ENCODE data around the gene DGLUCY. TPM values are rescaled to one million over a fixed set of nuclear protein-coding genes. Genes with fewer than 3 reads are reported as not detected.
"Not testable (repeated sequence)": the region's sequence is repeated elsewhere in the genome, so short reads cannot be mapped to it uniquely, and the experiment has no call there.

DGLUCY gene, protein sequence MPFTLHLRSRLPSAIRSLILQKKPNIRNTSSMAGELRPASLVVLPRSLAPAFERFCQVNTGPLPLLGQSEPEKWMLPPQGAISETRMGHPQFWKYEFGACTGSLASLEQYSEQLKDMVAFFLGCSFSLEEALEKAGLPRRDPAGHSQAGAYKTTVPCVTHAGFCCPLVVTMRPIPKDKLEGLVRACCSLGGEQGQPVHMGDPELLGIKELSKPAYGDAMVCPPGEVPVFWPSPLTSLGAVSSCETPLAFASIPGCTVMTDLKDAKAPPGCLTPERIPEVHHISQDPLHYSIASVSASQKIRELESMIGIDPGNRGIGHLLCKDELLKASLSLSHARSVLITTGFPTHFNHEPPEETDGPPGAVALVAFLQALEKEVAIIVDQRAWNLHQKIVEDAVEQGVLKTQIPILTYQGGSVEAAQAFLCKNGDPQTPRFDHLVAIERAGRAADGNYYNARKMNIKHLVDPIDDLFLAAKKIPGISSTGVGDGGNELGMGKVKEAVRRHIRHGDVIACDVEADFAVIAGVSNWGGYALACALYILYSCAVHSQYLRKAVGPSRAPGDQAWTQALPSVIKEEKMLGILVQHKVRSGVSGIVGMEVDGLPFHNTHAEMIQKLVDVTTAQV
- total RNA-seq (2014; rRNA removed; shearing (Covaris generic)): 28.7 and 31.7 TPM in 2 replicates

DNA sequence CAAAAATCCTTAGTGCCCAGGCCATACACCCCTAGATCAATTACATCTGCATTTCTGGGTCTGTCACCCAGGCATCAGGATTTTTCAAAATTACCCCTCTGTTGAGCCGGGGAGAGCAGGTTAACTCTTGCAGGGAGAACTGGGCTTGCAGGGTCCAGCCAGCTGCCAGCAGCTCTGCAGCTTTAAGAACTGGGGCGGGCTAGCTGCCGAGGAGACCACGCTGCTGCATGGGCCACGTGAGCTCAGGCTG lies at the start of gene DGLUCY:
Gene DGLUCY (plus strand): TSS at position 245 of the 250 bp plus-strand sequence. CDS start 46,222 bp downstream, outside the sequence.
- no peak for DNase-seq (ENCODE audit: low spot score)

DNA sequence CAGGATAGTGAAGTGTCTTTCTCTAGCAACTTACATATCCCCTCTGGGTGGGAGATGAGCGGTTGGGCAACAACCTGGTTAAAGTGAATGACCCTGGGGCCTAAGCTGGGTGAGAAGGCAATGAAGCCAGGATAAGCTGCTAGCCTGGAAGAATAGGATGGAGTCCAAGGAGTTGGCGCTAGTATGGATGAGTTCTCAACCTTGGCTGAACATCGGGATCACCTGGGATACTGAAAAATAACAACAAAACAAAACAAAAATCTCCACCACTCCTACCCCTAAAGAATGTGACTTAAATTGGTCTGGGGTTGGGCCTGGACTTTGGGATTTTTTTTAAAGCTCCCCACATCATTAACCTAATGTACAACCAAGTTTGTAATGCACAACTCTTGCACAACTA lies 48.6 kb upstream of the DGLUCY start:
- no peak for DNase-seq (ENCODE audit: low spot score)

DNA sequence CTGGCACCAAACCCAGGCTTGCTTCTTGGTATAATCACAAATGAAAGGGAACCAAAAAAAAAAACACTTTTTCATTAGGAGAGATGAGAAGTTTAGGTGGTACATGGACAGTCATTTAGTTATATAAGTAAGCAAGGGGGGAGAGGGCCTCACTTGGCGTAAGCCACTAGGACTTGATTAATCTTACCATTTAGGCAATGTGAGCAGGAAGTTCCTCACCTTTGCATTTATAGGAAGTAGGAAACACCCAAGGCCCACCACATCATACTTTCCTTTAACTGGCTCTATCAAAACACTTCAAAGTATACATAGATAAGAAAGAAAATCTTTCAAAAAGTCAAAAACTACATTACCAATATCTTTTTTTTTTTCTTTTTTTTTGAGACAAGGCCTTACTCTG lies 46.7 kb upstream of the DGLUCY start:
- DNase-seq (ENCODE audit: low spot score): no peak

DNA sequence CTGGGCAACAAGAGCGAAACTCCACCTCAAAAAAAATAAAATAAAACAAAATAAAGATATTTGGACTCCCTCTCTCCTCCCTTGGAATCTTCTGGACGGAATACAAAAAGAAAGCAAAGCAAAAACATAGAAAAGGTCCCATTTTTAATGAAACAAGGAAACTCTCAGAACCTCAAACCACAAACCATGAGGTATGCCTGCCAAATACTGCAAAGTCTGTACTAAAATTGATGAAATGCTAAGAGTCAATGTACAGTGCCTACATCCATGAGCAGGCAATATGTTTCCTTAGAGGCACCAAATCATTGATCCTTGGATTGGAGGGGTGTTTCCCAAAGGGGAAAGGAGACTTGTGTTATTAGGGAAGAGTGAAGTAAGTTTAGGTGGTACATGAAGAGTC lies 45.2 kb upstream of the DGLUCY start:
- no peak for DNase-seq (ENCODE audit: low spot score)

DNA sequence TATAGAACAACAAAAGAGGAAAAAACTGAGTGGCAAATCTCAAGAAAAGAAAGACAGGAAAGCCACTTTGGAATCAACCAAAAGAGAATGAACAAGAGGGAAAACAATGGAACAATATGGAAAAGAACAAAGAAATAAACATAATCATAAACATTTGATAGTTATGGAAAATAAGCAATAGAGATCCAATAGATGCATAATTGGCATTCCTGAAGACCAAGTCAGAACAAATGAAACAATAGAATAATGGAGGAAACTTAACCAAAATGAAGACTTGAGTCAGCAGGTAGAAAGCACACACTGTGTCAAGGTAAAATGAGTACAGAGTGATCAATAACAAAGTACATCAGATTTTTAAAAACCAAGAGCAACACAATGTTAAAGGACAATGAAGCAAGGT lies 43.3 kb upstream of the DGLUCY start:
- no peak for DNase-seq (ENCODE audit: low spot score)

DNA sequence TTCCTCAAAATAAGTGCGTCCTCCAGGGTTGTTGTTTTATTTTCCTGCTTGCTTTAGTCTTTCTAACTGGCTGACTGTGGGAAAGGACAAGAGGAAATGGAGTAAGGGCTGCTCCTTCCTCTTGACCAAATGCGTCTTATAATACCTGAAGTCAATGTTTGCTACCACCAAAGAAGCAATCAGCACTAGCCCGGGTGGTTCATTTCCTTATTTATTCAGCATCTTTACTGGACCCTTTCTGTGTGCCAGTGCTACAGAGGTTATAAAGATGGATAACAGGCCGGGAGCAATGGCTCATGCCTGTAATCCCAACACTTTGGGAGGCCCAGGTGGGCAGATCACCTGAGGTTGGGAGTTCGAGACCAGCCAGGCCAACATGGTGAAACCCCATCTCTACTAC lies 38.3 kb upstream of the DGLUCY start:
- DNase-seq (ENCODE audit: low spot score): no peak

DNA sequence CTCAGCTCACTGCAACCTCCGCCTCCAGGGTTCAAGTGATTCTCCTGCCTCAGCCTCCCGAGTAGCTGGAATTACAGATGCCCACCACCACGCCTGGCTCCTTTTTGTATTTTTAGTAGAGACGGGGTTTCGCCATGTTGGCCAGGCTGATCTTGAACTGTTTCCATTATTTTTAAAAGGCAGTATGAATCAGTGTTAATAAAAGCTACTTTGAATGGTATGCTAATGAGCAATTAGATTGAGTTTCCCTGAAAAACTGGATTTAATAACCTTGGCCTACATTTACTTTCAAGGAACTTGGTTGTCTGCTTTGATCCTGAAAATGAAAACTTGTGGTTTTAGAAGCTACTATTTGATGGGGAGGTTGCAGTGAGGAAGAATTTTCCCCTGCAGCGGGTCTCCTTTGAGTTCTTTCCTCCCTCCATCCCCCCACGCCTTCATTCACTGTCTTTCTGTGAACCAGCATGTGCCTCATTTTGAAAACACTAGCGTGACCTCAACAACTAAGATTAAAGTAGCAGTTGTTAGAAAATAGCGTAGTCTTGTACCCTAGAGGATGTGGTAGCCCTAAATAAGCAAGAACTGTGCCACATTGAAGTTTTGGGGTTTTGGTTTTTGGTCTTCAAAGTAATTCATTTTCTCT lies 35.7 kb upstream of the DGLUCY start:
- no peak for DNase-seq (ENCODE audit: low spot score)

DNA sequence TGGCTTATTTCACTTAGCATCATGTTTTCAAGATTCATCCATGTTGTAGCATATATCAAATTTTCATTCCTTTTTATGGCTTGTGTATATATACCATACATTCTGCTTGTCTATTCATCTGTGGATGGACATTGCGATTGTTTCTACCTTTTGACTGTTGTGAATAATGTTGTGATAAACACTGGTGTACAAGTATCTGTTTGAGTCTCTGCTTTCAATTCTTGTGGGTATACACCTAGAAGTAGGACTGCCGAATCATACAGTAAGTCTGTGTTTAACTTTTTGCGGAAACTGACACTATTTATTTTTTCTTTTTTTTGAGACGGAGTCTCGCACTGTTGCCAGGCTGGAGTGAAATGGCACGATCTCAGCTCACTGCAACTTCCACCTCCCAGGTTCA lies 33.8 kb upstream of the DGLUCY start:
- no peak for DNase-seq (ENCODE audit: low spot score)

DNA sequence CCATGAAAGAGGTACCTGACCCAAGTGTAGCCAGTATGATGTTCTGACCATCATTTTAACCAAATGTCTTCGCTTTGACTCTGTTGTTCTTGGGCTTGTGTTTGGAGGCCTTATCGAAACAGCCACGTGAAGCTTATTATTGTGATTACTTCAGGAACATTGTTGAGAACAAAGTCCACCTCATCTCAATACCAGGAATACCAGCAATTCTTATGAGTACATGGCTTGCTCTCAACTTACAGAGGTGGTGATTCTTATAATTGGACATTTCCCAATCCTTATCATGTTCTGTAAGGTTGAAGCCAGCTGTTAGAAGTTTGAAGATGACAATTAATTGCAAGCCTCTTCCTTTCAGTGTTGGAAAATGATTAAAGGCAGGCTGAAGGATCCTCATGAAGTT lies 31.6 kb upstream of the DGLUCY start:
- no peak for DNase-seq (ENCODE audit: low spot score)

DNA sequence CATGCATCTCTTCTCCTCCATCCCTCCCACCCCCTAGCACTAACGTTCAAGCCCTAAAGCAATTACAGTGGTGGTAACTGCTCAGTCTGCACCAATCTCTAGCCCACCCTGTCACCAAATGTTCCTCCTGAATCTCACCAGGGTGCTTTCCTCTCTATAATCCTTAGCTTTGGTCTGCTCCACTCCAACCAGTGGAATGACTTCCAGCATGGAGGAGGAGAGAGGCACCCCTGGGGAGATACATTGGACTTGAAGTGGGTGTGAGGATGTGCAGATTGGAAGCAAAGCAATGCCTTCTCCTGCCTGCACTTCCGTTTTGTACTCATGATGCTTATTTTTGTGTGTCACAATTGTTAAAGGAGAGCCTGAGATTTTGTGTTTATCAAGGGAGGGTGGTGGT lies 29.4 kb upstream of the DGLUCY start:
- DNase-seq (ENCODE audit: low spot score): no peak

DNA sequence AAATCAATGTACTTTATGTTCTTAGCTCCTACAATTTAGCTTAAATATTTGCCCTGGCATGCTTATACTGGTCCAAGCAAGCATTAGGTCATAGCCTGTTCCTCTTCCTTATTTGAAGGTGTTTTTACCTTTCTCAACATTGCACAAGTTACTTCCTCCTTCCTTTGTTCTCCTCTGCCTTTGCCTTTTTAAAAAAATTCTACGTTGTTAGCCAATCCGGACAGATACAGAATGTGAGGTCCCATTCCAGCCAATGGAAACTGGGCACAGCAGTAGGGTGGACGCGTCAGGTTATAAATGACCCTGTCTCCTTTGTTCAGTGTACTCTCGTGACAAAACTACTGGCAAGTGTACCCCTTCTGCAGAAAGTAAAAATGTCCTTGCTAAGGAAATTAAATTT lies 26.4 kb upstream of the DGLUCY start:
- DNase-seq (ENCODE audit: low spot score): not testable (repeated sequence)

DNA sequence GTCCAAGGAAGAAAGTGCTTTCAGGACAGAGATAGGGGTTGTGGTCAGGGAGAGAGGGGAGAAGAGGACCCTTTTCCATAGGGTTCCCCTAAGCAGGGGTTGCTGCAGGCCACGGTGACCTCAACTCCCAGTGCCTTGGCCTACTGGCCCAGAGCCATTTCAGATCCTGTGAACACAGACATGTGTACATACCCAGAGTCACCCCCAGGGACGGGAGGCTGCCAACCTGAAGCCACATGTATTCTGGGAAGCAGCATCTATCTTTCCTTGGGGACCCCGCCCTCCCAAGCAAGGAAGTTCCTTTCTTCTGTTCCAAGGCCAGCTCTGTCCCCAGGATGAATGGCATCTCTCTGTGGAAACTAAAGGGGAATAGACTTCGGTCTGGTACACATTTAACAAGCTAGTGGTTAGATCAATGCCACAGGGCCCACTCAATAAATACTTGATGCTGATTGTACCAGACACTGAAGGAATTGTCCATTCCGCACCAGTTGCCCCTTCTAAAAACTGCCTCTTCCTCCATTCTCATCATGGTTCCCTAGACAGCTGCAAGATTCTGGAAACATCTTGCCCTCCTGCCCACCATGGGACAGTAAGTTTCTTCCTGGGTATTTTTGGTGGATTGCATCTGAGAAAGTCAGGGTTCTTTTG lies 25.2 kb upstream of the DGLUCY start:
- no peak for DNase-seq (ENCODE audit: low spot score)

DNA sequence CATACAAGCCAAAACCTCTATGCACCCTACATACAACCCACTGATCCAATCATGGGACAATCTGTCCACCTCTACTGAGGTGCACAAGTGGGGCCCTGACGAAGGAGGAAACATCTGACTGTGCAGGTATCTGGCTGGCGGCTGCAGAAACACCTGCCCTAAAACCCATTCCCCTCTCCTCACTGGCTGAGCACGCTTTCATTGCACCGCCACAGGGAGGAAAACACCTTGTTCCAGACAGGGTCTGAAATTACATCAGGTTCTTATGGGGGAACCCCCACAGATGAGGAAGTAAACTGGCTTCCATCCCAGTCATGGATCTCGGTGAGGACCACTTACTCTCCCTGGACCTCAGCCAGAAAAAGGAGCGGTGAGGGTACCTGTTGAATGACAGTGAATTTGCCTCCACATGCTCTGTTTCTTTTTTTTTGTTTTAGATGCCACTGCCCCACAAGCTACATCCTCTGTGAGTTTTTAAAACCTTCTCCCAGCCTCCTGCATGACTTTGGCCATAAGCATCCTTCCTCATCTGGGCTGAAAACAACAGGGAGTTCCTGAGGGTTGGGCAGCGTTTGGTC lies 23.8 kb upstream of the DGLUCY start:
- DNase-seq (ENCODE audit: low spot score): no peak

DNA sequence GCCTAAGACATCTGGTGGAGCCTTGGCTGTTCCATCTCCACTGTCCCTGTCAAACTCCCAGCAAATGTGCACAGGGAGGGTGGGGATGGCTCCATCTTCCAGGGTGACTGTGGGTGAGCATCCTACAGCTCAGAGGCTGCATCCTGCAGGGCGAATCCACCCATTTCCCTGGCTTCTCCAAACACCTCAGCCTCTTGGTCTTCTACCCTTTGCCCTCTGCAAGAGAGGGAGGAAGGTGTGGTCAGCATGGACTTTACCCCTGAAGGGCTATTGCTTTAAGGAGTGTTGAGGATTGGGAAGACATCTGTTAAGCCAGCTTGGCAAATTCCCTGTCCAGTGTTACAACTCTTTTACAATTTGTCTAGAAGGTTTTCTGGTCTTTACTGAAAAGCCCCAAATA lies 23.1 kb upstream of the DGLUCY start:
- DNase-seq (ENCODE audit: low spot score): no peak

DNA sequence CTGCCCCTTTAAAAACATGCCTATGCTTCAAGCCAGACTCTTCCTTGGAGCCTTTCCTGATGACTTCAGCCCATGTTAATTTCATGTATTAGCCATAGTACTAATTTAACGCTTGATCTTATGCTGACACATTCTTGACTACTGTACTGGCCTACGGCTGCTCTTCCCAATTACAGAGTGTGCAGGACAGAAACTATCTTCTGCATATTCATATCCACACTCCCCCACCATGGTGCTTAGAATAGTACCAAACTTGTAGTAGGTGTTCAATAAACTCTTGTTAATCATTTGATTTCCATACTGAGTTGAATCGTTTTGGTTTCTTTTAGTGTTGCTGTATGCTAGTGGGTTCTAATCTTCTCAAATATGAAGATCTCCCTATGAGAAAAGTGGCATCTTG lies 21.8 kb upstream of the DGLUCY start:
- DNase-seq (ENCODE audit: low spot score): no peak

DNA sequence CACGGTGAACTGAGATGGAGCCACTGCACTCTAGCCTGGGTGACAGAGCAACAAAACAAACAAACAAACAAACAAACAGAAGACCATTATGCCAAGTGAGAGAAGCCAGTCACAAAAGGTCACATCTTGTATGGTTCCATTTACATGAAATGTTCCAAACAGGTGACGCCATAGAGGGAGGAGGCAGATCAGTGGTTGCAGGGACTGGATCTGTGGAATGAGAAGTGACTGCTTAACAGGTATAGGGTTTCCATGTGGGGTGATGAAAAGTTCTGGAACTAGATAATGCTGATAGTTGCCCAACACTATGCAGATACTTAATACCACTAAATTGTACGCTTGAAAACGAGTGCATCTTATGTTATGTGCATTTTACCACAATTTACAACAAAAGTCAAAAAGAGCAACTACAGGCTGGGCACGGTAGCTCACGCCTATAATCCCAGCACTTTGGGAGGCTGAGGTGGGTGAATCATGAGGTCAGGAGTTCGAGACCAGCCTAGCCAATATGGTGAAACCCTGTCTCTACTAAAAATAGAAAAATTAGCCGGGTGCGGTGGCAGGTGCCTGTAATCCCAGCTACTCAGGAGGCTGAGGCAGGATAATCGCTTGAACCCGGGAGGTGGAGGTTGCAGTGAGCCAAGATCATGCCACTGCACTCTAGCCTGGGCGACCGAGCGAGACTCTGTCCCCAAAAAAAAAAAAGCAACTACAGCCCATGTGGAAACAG lies 20.0 kb upstream of the DGLUCY start:
- DNase-seq (ENCODE audit: low spot score): not testable (repeated sequence)

DNA sequence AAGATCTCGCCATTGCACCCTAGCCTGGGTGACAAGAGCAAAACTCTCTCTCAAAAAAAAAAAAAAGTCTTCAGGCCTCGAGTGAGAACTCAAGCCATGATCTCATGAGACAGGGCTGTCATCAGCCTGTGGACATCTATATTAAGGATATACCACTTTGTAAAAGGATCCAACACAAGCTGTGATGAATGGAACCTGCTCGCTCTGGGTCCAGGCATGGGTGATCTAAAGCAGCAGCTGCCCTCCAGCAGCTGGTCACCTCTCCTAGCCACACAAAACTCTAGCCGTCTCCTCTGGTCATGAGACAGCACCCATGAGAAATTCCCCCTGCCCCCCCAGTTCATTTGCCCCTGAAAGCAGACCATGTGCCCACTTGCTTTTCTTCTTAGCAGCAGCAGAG lies 19.1 kb upstream of the DGLUCY start:
- no peak for DNase-seq (ENCODE audit: low spot score)

DNA sequence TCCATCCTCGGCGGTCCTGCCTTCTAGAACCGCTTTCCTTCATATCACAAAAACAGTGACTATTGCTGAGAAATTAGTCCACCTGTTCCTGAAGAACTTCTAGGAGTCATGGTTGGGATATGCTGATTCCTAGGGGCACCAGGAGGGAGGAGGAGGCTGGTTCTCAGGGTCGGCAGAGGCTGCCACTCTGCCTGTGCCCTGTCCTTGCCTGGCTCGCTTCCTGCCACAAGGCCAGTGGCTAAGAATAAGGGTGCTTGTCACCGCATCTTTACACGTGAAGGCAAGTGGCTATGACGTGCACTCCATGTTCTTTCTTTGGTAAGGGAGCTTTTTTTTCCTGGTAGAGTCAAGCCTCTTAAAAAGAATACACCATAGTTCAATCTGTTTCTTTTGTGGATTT lies 18.7 kb upstream of the DGLUCY start:
- no peak for DNase-seq (ENCODE audit: low spot score)

DNA sequence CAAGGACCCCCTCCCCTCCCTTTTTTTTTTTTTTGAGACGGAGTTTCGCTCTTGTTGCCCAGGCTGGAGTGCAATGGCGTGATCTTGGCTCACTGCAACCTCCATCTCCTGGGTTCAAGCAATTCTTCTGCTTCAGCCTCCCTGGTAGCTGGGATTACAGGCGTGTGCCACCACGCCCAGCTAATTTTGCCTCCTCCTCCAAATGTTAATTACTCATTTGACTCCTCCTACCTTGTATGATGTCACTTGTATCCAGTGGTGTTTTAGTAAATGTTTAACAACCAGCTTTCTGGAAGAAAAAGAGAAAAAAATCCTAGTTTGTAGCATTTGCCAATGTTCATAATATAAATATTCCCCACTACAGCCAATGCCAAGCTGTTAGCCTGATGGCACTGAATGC lies 16.2 kb upstream of the DGLUCY start:
- not testable (repeated sequence) for DNase-seq (ENCODE audit: low spot score)

DNA sequence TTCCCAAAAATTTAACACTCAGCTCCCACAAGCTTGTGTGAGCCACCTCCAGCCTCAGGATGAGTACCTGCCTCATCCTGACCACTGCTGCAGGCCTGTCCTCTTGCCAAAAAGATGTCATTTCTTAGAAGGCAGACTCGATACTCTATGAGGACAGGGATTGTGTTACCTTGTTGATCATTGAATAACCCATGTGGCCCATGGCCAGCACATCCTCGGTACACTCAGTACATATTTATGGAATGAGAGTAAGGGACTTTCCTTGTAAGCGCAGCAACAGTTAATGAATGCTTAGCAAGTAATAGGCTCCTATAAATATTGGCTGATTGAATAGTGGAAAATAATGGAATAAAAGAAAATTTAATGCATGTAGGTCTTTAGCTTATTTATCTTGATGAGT lies 15.3 kb upstream of the DGLUCY start:
- no peak for DNase-seq (ENCODE audit: low spot score)

DNA sequence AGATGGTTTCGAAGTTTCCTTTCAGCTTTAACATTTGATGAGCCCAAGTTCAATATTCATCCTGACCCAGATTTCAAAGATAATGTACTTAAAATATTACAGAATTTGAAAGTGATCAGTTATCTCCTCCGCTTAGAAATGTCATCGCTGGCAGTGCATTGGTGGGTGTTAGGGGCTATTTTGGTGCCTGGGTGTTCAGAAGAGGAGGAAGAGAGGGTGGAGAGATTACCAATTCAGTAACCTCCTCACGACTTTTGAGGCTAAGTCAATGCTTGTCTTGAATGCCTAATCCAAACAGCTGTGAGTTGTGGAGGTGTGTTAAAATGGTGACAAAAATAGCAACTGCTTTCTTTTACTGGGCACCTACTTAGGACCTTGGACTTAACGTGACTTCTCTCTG lies 13.8 kb upstream of the DGLUCY start:
- DNase-seq (ENCODE audit: low spot score): no peak

DNA sequence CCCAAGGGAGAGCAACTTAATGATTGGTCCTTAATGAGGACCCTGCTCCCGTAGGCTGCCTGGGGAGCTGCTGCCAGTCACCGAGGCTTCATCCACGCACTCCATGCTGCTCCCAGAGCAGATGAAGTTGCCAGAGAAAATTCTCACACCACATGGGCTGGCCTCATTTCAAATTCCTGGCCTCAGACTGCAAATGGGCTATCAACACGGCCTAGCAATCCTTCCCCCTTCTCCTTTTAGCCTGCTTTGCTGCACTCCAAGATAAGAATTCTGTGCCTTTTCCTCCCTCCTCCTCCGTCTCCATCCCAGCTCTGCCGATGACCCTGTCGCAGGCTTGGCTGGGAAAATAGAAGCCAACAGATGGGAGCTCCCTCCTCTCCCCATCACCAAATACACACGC lies 10.8 kb upstream of the DGLUCY start:
- no peak for DNase-seq (ENCODE audit: low spot score)
